Mesodermal cell (in vitro differentiated cells): ENCODE measurements around the gene G6PD.
"Not testable (repeated sequence)": the region's sequence is repeated elsewhere in the genome, so short reads cannot be mapped to it uniquely, and the experiment has no call there.

Experiments used
- H3K27ac ChIP-seq: 2 replicates; pipeline ENCODE4 v1.7.0; 2013; ENCODE audit warnings: mild to moderate bottlenecking, low read depth, low read length, moderate library complexity; ENCODE audit not compliant: severe bottlenecking
- H3K36me3 ChIP-seq: 2 replicates; pipeline ENCODE4 v1.7.1; 2013; ENCODE audit warnings: mild to moderate bottlenecking, low read length, moderate library complexity; ENCODE audit not compliant: control insufficient read depth, insufficient read depth
- H3K4me1 ChIP-seq: one replicate; pipeline ENCODE4 v1.7.1; 2013; ENCODE audit warnings: mild to moderate bottlenecking, low read length; ENCODE audit not compliant: insufficient read depth, control insufficient read depth, poor library complexity, severe bottlenecking
- H3K4me3 ChIP-seq: 2 replicates; pipeline ENCODE4 v1.7.0; 2013; ENCODE audit warnings: low read length, control low read depth, mild to moderate bottlenecking; ENCODE audit not compliant: insufficient read depth, poor library complexity, severe bottlenecking; ENCODE audit errors: extremely low read depth
- H3K9me3 ChIP-seq: 2 replicates; pipeline ENCODE4 v1.7.1; 2013; ENCODE audit warnings: mild to moderate bottlenecking, low read length, moderate library complexity; ENCODE audit not compliant: control insufficient read depth
- WGBS, 2 experiments: methylation state at CpG; one replicate each; pipeline ENCODE4 v1.1.5; 2013; ENCODE audit warnings: missing lambda C conversion rate in 2 of 2; ENCODE audit not compliant: insufficient coverage in 2 of 2; 5-methylcytosine and 5-hydroxymethylcytosine counted together

G6PD gene

DNA sequence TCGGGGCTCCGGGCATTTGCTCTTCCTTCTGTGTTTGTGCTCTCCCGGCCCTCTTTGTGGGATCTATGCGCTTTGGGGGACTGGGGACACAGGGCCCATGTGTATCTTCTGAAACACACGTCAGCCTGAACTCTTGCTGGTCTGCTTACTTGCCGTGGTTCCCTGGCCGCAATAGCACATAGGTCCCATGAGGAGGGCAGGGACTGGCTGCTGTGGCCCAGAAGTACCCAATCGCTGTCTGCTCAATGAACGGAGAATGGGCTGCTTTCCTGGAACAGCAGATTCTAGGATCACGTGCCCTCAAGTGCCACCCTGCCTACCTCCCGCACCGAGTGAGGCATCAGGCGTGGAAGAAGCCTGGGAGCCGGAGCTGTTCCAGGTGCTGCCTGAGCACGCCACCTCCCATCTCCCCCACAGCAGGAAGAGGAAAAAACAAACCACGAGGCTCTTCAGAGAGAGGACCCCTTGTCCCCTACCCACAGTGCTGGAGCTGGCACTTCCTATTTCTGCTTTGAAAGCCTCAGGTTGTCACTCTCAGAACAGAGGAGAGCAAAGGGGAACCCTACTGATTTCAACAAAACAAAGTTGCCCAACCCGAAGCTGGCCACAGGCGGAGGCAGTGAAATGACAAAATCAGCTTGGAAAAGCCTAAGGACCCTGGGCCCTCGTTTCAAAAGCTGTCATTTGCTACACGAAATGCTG is 3.8 kb downstream of the G6PD start:
- H3K36me3 ChIP-seq, result peaks cover 13% of the 10 kb centered on the region
- WGBS, 2 experiments, result 88 to 98% methylated on average over 7 to 13 of the region's 20 CpGs
- peaks cover 12% of the 10 kb centered on the region for H3K4me1 ChIP-seq
- no peak overlapping the region for H3K27ac ChIP-seq
- no peak overlapping the region for H3K4me3 ChIP-seq
- no peaks in the 10 kb centered on the region for H3K9me3 ChIP-seq

DNA sequence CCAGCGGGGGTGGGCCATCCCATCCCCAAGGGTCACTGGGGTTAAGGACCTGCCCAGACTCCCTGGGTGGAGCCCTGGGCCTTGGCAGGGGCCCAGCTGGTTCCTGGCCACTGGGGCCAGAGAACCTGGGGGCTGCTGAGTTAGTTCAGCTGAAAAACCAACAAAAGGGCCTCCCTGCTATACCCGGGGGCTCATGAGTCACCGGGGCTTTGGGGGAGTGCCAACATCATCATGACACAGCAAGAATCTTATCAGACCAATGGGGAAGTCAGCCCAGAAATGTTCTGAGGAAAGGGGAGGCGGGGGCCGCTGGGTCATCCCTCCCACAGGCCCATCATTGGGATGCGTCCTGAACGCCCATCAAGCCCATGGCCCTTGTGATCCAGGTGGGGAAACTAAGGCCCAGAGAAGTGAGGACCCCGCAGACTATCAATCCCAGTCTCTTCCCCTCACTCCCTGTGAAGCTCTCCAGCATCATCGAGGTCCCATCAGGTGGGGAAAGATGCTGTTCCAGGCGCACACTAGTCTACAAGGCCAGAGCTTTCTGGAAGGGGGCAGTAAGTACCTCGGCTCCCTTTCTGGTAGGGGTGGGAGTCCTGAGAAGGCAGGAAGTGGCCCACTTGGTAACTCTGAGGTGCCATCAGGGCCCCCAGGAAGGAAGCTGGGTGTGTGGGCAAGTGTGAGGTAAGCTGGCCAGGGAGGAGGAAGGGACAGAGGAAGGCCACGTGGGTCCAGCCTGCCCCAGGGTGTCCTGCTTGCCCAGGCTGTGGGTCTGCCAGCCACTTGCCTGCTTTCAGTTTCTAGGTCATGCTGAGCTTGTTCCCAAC is 4.5 kb downstream of the G6PD start:
- peaks cover 12% of the 10 kb centered on the region for H3K4me1 ChIP-seq
- no peak overlapping the region for H3K4me3 ChIP-seq
- 100% methylated on average over 2 of the region's 12 CpGs for WGBS, 2 experiments
- H3K27ac ChIP-seq, result peak overlapping the region; percentile 13
- peaks cover 13% of the 10 kb centered on the region for H3K36me3 ChIP-seq
- H3K9me3 ChIP-seq, result no peaks in the 10 kb centered on the region

DNA sequence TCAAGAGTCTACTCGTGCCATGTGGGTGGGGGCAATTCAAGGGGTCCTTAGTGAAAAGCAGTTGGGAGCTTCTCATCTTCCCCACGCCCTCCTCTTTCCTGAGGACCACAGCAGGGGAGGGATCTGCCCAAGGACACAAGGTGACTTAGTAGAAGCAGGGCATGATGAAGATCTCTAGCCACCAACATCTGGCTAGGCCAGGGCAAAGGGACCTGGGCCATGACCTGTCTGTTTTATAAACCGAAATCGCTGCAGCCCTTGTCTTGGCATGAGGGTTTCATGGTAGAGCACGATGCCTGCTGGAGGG is 5.1 kb downstream of the G6PD start:
- 94 to 95% methylated on average over 4 of the region's 5 CpGs for WGBS, 2 experiments
- Histone ChIP-seq H3K4me1 (peaks cover 12% of the 10 kb centered on the region), H3K9me3 (no peaks in the 10 kb centered on the region), H3K4me3 (no peak overlapping the region), H3K27ac (peak overlapping the region; percentile 13), H3K36me3 (peaks cover 13% of the 10 kb centered on the region)

GRCh38 chrX:154540897-154541535 is 5.6 kb downstream of the G6PD start:
- WGBS, 2 experiments, result 93 to 95% methylated on average over 2 to 10 of the region's 19 CpGs
- H3K36me3 ChIP-seq, result peaks cover 13% of the 10 kb centered on the region
- H3K4me3 ChIP-seq, result no peak overlapping the region
- H3K27ac ChIP-seq, result peak overlapping the region; percentile 13
- peaks cover 12% of the 10 kb centered on the region for H3K4me1 ChIP-seq
- no peaks in the 10 kb centered on the region for H3K9me3 ChIP-seq

GRCh38 chrX:154540365-154540764 is 6.3 kb downstream of the G6PD start:
- not testable (repeated sequence) for H3K4me3 ChIP-seq, H3K27ac ChIP-seq, H3K9me3 ChIP-seq
- 92 to 95% methylated on average over 2 of the region's 7 CpGs for WGBS, 2 experiments
- H3K36me3 ChIP-seq, result peaks cover 18% of the 10 kb centered on the region
- peaks cover 12% of the 10 kb centered on the region for H3K4me1 ChIP-seq

DNA sequence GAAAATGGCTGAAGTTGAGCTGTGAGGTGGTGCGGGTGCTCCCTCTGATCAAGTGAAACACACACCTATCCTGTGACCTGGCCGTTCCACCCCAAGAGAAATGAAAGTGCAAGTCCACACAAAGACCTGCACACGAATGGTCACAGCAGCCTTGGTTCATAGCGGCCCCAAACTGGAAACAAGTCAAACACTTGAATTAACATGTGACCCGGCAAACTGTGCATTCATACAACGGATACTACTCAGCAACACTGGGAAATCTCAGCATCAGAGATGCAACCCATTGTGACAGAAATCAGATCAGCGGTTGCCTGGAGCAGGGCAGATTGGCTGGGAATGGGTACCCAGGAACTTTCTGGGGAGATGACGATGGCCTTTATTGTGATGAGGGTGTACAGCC is 7.6 kb downstream of the G6PD start:
- H3K9me3 ChIP-seq, result no peaks in the 10 kb centered on the region
- peaks cover 15% of the 10 kb centered on the region for H3K36me3 ChIP-seq
- peaks cover 16% of the 10 kb centered on the region for H3K4me1 ChIP-seq
- WGBS, 2 experiments, result 92 to 97% methylated on average over 2 to 4 of the region's 8 CpGs
- H3K4me3 ChIP-seq, result no peak overlapping the region
- no peak overlapping the region for H3K27ac ChIP-seq

DNA sequence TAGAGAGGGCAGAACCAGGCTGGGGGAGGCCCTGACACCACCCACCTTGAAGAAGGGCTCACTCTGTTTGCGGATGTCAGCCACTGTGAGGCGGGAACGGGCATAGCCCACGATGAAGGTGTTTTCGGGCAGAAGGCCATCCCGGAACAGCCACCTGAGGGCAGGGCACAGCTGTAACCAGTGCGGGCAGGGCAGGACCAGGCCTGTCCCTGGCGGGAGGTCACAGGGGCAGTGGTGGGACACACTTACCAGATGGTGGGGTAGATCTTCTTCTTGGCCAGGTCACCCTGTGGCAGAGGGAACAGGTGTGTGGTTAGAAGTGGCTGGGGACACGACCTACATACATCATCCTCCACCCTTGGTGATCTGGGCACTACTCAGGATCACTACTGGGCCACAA is 10.8 kb downstream of the G6PD start:
- Histone ChIP-seq H3K9me3 (no peaks in the 10 kb centered on the region), H3K4me1 (peaks cover 6% of the 10 kb centered on the region), H3K4me3 (no peak overlapping the region), H3K36me3 (peaks cover 31% of the 10 kb centered on the region), H3K27ac (no peak overlapping the region)
- WGBS, 2 experiments, result 95 to 98% methylated on average over 4 to 6 of the region's 9 CpGs

DNA sequence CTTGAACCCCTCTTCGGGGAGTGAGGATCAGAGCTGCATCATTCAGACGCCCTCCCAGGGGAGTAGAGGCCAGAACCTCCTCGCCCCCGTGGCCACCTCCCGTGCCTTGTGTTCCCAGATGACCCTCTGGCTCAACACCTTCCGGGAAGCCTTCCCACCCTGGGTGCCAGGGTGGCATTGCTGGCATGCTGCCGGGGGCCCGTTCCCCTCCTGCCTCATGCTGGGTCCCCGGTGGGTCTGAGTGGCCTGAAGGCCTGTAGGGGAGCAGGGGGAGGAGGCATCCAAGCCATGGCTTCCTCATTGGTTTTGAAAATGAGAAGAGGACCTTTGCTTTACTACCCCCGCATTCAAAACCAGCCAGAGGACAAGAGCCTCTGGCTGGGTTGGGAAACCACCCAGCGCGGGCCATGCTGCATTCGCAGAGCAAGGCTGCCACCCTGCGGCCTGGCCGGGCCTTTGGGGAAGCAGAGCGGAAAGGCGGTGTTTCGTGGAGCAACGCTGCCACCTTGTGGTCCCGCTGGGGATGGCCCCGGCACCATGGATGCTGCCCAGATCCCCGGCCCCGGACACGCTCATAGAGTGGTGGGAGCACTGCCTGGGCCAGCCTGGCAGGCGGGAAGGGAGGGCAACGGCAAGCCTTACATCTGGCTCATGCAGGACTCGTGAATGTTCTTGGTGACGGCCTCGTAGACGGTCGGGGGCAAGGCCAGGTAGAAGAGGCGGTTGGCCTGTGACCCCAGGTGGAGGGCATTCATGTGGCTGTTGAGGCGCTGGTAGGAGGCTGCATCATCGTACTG is 11.9 kb downstream of the G6PD start:
- Histone ChIP-seq H3K9me3 (no peaks in the 10 kb centered on the region), H3K27ac (no peak overlapping the region), H3K4me1 (peaks cover 11% of the 10 kb centered on the region), H3K4me3 (no peak overlapping the region), H3K36me3 (peaks cover 31% of the 10 kb centered on the region)
- WGBS, 2 experiments, result 26 to 62% methylated on average over 14 to 15 of the region's 34 CpGs

DNA sequence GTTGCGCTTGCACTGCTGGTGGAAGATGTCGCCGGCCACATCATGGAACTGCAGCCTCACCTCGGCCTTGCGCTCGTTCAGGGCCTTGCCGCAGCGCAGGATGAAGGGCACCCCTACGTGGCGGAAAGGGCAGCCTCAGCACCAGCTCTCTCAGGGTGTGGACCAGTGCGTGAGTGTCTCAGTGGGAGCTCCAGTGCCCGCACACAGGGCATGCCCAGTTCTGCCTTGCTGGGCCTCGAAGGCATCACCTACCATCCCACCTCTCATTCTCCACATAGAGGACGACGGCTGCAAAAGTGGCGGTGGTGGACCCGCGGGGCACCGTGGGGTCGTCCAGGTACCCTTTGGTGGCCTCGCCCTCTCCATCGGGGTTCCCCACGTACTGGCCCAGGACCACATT is 14.0 kb downstream of the G6PD start:
- H3K27ac ChIP-seq, result no peak overlapping the region
- peaks cover 26% of the 10 kb centered on the region for H3K36me3 ChIP-seq
- 97 to 98% methylated on average over 4 to 14 of the region's 23 CpGs for WGBS, 2 experiments

DNA sequence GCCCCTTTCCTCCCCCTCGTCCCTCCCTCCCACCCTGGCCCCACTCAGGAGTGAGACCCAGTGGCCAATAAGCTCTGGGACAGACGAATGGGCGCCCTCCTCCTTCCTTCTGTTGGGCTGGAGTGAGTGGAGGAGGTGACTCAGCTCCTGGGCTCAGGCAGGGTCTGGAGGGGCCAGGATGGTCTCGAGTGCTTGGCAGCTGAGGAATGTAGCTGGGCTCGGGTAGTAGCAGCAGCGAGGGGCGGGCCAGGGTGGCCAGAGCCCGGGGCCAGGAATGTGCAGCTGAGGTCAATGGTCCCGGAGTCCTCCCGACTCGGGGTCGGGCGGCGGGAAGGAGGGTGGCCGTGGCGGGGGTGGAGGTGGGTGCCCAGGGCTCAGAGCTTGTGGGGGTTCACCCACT is 15.0 kb downstream of the G6PD start:
- WGBS, 2 experiments, result 55% methylated on average over 4 of the region's 16 CpGs; no CpG with 5 or more reads in 1 of the 2 experiments
- H3K4me3 ChIP-seq, result no peak overlapping the region
- H3K36me3 ChIP-seq, result peaks cover 26% of the 10 kb centered on the region
- peaks cover 11% of the 10 kb centered on the region for H3K4me1 ChIP-seq
- H3K9me3 ChIP-seq, result no peaks in the 10 kb centered on the region
- peak overlapping the region; percentile 66 for H3K27ac ChIP-seq

More for the DNA sequence above, 14.0 kb downstream of the G6PD start:
- peaks cover 11% of the 10 kb centered on the region for H3K4me1 ChIP-seq
- H3K4me3 ChIP-seq, result no peak overlapping the region
- no peaks in the 10 kb centered on the region for H3K9me3 ChIP-seq
